H9 (cell line): ENCODE data around the gene COX6B1. TPM values are rescaled to one million over a fixed set of nuclear protein-coding genes. Genes with fewer than 3 reads are reported as not detected.

ENCODE experiments used
- DNase-seq: peaks from one replicate; pipeline ENCODE4 v3.0.0-alpha.2; 2017
- H2AFZ ChIP-seq: one replicate; pipeline ENCODE4 v1.6.1; 2013; ENCODE audit warnings: mild to moderate bottlenecking, low read length, control low read depth, moderate library complexity
- H2AK5ac ChIP-seq: 2 replicates; pipeline ENCODE4 v1.6.1; 2013; ENCODE audit warnings: low read length, control low read depth, mixed read lengths; ENCODE audit not compliant: insufficient read length
- H2BK120ac ChIP-seq: one replicate; pipeline ENCODE4 v1.6.1; 2013; ENCODE audit warnings: low read depth, mild to moderate bottlenecking, low read length, control low read depth, inconsistent platforms; ENCODE audit not compliant: poor library complexity, severe bottlenecking
- H2BK12ac ChIP-seq: 2 replicates; pipeline ENCODE4 v1.6.1; 2013; ENCODE audit warnings: low read length, control low read depth, mixed read lengths, low read depth; ENCODE audit not compliant: insufficient read length
- H2BK15ac ChIP-seq: 2 replicates; pipeline ENCODE4 v1.6.1; 2013; ENCODE audit warnings: low read depth, low read length, control low read depth
- H2BK20ac ChIP-seq: one replicate; pipeline ENCODE4 v1.6.1; 2013; ENCODE audit warnings: low read depth, mild to moderate bottlenecking, low read length, control low read depth, inconsistent platforms; ENCODE audit not compliant: poor library complexity, severe bottlenecking
- H2BK5ac ChIP-seq: 2 replicates; pipeline ENCODE4 v1.6.1; 2013; ENCODE audit warnings: low read length, control low read depth, mixed read lengths; ENCODE audit not compliant: insufficient read length
- H3K14ac ChIP-seq: 2 replicates; pipeline ENCODE4 v1.6.1; 2013; ENCODE audit warnings: low read length, control low read depth; ENCODE audit not compliant: insufficient read depth
- H3K18ac ChIP-seq: 2 replicates; pipeline ENCODE4 v1.6.1; 2013; ENCODE audit warnings: low read depth, mild to moderate bottlenecking, mixed read lengths, low read length, control low read depth; ENCODE audit not compliant: insufficient read length
- H3K23ac ChIP-seq: 2 replicates; pipeline ENCODE4 v1.6.1; 2013; ENCODE audit warnings: low read length, control low read depth, mixed read lengths, low read depth; ENCODE audit not compliant: insufficient read length
- H3K23me2 ChIP-seq: 2 replicates; pipeline ENCODE4 v1.6.1; 2013; ENCODE audit warnings: low read depth, mild to moderate bottlenecking, mixed read lengths, low read length, control low read depth; ENCODE audit not compliant: insufficient read length, poor library complexity, severe bottlenecking
- H3K27ac ChIP-seq: 2 replicates; pipeline ENCODE4 v1.5.1; 2013; ENCODE audit warnings: low read length, control low read depth, mixed read lengths, low read depth; ENCODE audit not compliant: insufficient read length
- H3K27me3 ChIP-seq: 2 replicates; pipeline ENCODE4 v1.6.1; 2013; ENCODE audit warnings: low read length, control low read depth, inconsistent platforms; ENCODE audit not compliant: insufficient read depth
- H3K4ac ChIP-seq: 2 replicates; pipeline ENCODE4 v1.6.1; 2013; ENCODE audit warnings: low read depth, mild to moderate bottlenecking, control low read depth, inconsistent platforms, low read length, moderate library complexity
- H3K4me1 ChIP-seq: 2 replicates; pipeline ENCODE4 v1.6.1; 2013; ENCODE audit warnings: low read length, control low read depth, inconsistent platforms; ENCODE audit not compliant: insufficient read depth
- H3K4me2 ChIP-seq: 2 replicates; pipeline ENCODE4 v1.6.1; 2013; ENCODE audit warnings: low read length, control low read depth, mixed read lengths; ENCODE audit not compliant: insufficient read length, insufficient read depth
- H3K56ac ChIP-seq: 2 replicates; pipeline ENCODE4 v1.6.1; 2013; ENCODE audit warnings: low read depth, mild to moderate bottlenecking, mixed read lengths, low read length, control low read depth; ENCODE audit not compliant: insufficient read length
- H3K79me1 ChIP-seq: 2 replicates; pipeline ENCODE4 v1.6.1; 2013; ENCODE audit warnings: low read depth, mild to moderate bottlenecking, moderate library complexity, low read length, control low read depth, inconsistent platforms; ENCODE audit not compliant: insufficient read depth, poor library complexity, severe bottlenecking
- H3K79me2 ChIP-seq: 2 replicates; pipeline ENCODE4 v1.6.1; 2013; ENCODE audit warnings: low read length, control low read depth, inconsistent platforms; ENCODE audit not compliant: insufficient read depth
- H3K9ac ChIP-seq: 2 replicates; pipeline ENCODE4 v1.6.1; 2013; ENCODE audit warnings: low read length, control low read depth, mixed read lengths; ENCODE audit not compliant: insufficient read length; ENCODE audit errors: extremely low read depth
- H3K9me3 ChIP-seq: one replicate; pipeline ENCODE4 v1.6.1; 2013; ENCODE audit warnings: low read depth, low read length, inconsistent platforms; ENCODE audit not compliant: control insufficient read depth
- H3T11ph ChIP-seq: one replicate; pipeline ENCODE4 v1.6.1; 2013; ENCODE audit warnings: mild to moderate bottlenecking, low read length, control low read depth, inconsistent platforms
- H4K20me1 ChIP-seq: one replicate; pipeline ENCODE4 v1.6.1; 2013; ENCODE audit not compliant: control insufficient read depth, insufficient read length, insufficient read depth
- H4K5ac ChIP-seq: 2 replicates; pipeline ENCODE4 v1.6.1; 2013; ENCODE audit warnings: low read depth, mild to moderate bottlenecking, mixed read lengths, low read length, control low read depth; ENCODE audit not compliant: insufficient read length
- H4K8ac ChIP-seq: replicated peaks from 2 replicates; pipeline ENCODE4 v1.6.1; 2013; ENCODE audit warnings: low read length, control low read depth, mixed read lengths, low read depth; ENCODE audit not compliant: insufficient read length
- H4K91ac ChIP-seq: 2 replicates; pipeline ENCODE4 v1.6.1; 2013; ENCODE audit warnings: low read depth, mild to moderate bottlenecking, moderate library complexity, mixed read lengths, low read length, control low read depth; ENCODE audit not compliant: insufficient read length
- H3K27ac Mint-ChIP-seq, 3 experiments: 2 replicates in 2 of 3; 3 replicates in 1 of 3; pipeline ENCODE4 v1.8.0; 2020 to 2021; ENCODE audit warnings: mixed read lengths in 3 of 3, mild to moderate bottlenecking in 1 of 3, moderate library complexity in 1 of 3
- H3K27me3 Mint-ChIP-seq: 2 replicates; pipeline ENCODE4 v1.8.0; 2021; ENCODE audit warnings: low read depth, mild to moderate bottlenecking, moderate library complexity, mixed read lengths
- H3K36me3 Mint-ChIP-seq, 3 experiments: 2 replicates in 2 of 3; 3 replicates in 1 of 3; pipeline ENCODE4 v1.8.0; 2020 to 2021; ENCODE audit warnings: low read depth in 3 of 3, mixed read lengths in 3 of 3; ENCODE audit not compliant: insufficient read depth in 1 of 3
- H3K4me1 Mint-ChIP-seq, 2 experiments: 2 replicates each; pipeline ENCODE4 v1.8.0; 2020; ENCODE audit warnings: mixed read lengths in 2 of 2
- H3K4me3 Mint-ChIP-seq, 2 experiments: 2 replicates in 1 of 2; 3 replicates in 1 of 2; pipeline ENCODE4 v1.8.0; 2020 to 2021; ENCODE audit warnings: mild to moderate bottlenecking in 2 of 2, mixed read lengths in 2 of 2, moderate library complexity in 1 of 2
- H3K9me3 Mint-ChIP-seq, 2 experiments: 2 replicates in 1 of 2; 3 replicates in 1 of 2; pipeline ENCODE4 v1.8.0; 2020; ENCODE audit warnings: mild to moderate bottlenecking in 2 of 2, mixed read lengths in 2 of 2, moderate library complexity in 1 of 2
- CTCF ChIP-seq: fragments of 200-600 bp; sonication (generic); conservative IDR thresholded peaks from 3 replicates; pipeline ENCODE4 v1.8.0; 2021; ENCODE audit warnings: antibody characterized with exemption, mild to moderate bottlenecking
- WGBS: extraction: QIAGEN DNeasy Blood & Tissue Kit; methylation state at CpG from one replicate; pipeline ENCODE4 v1.1.7; 2013; ENCODE audit warnings: missing lambda C conversion rate, low lambda C conversion rate, mixed read lengths; ENCODE audit not compliant: insufficient read length; ENCODE audit errors: extremely low coverage; 5-methylcytosine and 5-hydroxymethylcytosine counted together
- total RNA-seq: library from RNA; stranded (reverse); gene quantifications from 2 replicates; pipeline ENCODE4 v1.2.1, GENCODE V29; 2021

COX6B1 gene
- total RNA-seq, 1 experiment from 2014 or later: 432 TPM

DNA sequence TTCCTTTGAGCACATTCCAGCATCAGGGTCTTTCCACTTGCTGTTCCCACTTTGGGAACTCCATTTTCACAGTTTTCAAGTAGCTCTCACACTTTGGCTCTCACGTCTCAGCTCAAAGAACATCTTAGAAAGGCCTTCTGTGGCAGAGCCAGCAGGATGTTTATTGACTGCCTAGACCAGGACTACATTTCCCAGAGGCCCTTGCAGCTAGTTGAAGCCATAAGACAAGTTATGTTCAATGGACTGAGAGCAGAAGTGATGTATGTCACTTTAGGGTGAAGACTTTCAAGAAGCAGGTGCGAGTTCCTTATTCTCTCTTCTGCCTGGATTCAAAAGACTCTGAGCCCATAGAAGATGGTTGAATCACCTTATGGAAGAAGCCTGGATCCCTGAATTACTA, 39.9 kb upstream of the COX6B1 start:
- TF ChIP-seq CTCF: no peak

More for the DNA sequence above, 39.9 kb upstream of the COX6B1 start:
- Mint-ChIP-seq H3K9me3 (peaks cover 28 to 36% of the 10 kb centered on the region in 2 experiments), H3K27ac (no peak overlapping the region), H3K4me1 (peaks cover 5% of the 10 kb centered on the region in 2 experiments), H3K4me3 (no peak overlapping the region), H3K27me3 (peaks cover 25% of the 10 kb centered on the region), H3K36me3 (peaks cover 4 to 7% (median 5%) of the 10 kb centered on the region in 3 experiments; a peak in 5 of 7 replicates)
- no peak overlapping the region for H2BK12ac ChIP-seq
- H2AK5ac ChIP-seq: no peak overlapping the region
- H4K20me1 ChIP-seq: no peaks in the 10 kb centered on the region
- H4K91ac ChIP-seq: no peak overlapping the region
- no peak overlapping the region for H3K27ac ChIP-seq
- H4K5ac ChIP-seq: no peak overlapping the region
- no peak overlapping the region for H2BK20ac ChIP-seq
- no peak overlapping the region for H2BK5ac ChIP-seq
- H2BK120ac ChIP-seq: no peak overlapping the region
- H3K79me2 ChIP-seq: no peaks in the 10 kb centered on the region
- no peak overlapping the region for H3K4me2 ChIP-seq
- no peaks in the 10 kb centered on the region for H3K4me1 ChIP-seq
- H4K8ac ChIP-seq: no peak overlapping the region
- H3K27me3 ChIP-seq: no peaks in the 10 kb centered on the region
- H3K18ac ChIP-seq: no peak overlapping the region
- H3K56ac ChIP-seq: no peak overlapping the region
- peaks cover 12% of the 10 kb centered on the region for H3K9me3 ChIP-seq
- no peak overlapping the region for H2AFZ ChIP-seq
- H3K79me1 ChIP-seq: no peaks in the 10 kb centered on the region
- H2BK15ac ChIP-seq: no peak overlapping the region
- no peak for DNase-seq
- H3K4ac ChIP-seq: no peak overlapping the region
- no peak overlapping the region for H3T11ph ChIP-seq
- H3K9ac ChIP-seq: no peak overlapping the region
- no peak overlapping the region for H3K23ac ChIP-seq
- H3K14ac ChIP-seq: no peak overlapping the region
- no CpG with 5 or more reads among the region's 2 CpGs for WGBS
- H3K23me2 ChIP-seq: peaks cover 5% of the 10 kb centered on the region
